ENCODE measurements around the gene PCDH15.

DNA sequence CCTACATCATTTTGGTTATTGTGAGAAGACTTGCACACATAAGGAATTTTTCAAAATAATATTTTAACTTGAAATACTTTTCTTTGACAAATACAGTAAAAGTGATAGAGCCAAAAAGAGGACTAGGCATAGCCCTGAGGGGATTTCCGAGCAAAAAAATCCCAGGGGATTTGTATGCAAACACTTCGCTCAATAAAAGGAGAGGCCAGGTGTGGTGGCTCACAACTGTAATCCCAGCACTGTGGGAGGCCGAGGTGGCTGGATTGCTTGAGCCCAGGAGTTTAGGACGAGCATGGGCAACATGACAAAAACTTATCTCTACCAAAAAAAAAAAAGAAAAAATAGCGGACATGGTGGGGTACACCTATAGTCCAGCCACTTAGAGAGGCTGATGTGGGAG is 193.0 kb downstream of the PCDH15 start:
- TF ChIP-seq POLR2A (IDR thresholded peaks at IDR 0.05) = no peak
- TF ChIP-seq, protein P1, sequence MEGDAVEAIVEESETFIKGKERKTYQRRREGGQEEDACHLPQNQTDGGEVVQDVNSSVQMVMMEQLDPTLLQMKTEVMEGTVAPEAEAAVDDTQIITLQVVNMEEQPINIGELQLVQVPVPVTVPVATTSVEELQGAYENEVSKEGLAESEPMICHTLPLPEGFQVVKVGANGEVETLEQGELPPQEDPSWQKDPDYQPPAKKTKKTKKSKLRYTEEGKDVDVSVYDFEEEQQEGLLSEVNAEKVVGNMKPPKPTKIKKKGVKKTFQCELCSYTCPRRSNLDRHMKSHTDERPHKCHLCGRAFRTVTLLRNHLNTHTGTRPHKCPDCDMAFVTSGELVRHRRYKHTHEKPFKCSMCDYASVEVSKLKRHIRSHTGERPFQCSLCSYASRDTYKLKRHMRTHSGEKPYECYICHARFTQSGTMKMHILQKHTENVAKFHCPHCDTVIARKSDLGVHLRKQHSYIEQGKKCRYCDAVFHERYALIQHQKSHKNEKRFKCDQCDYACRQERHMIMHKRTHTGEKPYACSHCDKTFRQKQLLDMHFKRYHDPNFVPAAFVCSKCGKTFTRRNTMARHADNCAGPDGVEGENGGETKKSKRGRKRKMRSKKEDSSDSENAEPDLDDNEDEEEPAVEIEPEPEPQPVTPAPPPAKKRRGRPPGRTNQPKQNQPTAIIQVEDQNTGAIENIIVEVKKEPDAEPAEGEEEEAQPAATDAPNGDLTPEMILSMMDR (IDR thresholded peaks at IDR 0.05) = no peak

Data from testis (tissue), 2 donors.